SHP77 (cell line): Measurements from ENCODE around the gene CHURC1.

ENCODE experiments used
- DNase-seq, 2 experiments: peaks; one replicate each; lab custom pipeline; 2025; lab: John Stamatoyannopoulos, UW

The CHURC1 gene

DNA sequence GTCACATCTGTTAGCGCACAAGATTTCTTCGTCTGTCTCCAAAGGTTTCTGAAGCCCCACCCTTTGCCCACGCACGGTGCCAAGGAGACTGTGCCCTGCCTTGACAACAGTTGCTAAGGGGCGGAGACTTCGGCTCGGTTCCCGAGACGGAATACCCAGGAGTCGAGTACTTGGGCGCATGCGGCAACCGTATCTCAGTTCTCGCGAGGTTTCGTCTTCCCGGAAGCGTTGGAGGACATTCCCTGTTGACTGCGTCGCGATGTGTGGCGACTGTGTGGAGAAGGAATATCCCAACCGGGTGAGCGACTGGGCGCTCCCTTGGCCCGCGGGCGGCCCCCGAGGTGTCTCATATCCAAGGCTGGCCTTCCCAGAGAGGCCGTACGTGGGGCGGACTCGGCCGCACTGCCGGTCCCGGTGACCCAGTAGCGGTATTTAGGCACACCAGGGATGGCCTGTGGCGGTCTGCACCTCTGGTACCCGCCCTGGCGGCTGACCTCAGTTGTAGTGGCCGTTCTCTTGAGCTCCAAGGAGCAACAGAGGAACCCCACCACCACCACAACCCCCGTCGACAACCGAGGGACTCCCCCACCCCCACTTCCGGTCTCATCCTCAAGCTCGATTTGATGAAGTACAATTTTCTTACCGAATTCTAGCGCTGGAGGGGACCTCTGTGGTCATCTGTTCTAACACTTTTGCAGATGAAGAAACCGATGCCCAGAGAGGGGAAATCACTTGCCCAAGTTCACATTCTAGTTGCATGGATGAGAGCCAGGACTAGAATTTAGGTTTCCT is at the start of gene CHURC1:
Gene CHURC1, plus strand, starts transcription at position 219 of the 792 bp plus-strand sequence. Its CDS starts 41 bp downstream, at position 260.
- peak; percentile 98 to 99 for DNase-seq

DNA sequence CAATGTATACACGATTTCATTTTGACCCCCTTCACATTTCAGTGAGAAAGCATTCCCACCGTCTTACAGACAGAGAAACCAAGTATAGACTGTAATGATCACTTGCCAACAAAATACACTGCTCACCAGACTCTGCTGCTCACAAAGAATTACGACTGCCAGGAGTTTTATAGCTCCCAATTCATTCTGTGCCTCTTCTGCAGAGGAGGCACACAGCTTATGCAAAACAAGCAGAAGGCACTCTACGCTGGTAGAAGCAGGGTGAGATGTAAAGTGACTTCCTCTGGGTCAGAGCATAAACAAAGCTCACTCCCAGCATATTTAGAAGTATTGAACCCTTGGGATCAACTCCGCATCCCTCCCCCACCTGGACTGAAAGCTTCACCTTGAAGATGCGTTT is 49.1 kb upstream of the CHURC1 start:
- no peak for DNase-seq

DNA sequence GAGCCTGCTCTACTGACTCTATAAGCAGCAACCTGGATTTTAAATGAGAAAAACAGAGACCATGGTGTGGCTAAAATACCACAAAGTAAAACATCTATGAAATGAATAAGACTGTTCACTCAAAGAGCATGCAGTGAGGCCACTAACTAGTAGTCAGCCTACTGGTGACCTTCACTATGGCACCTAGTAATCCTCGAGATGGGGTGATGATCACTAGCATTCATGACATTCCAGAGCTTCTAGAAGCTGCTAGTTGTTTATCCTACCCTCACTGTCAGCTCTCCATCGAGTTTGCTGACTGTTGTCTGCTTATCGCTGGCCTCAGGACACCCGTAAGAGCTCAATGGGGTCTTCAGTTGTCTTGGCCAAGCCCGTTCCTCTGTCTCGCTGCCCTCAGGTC is 48.3 kb upstream of the CHURC1 start:
- no peak for DNase-seq

- no peak for DNase-seq
Measured at GRCh38 chr14:64867182-64867581, 47.1 kb upstream of the CHURC1 start.

DNA sequence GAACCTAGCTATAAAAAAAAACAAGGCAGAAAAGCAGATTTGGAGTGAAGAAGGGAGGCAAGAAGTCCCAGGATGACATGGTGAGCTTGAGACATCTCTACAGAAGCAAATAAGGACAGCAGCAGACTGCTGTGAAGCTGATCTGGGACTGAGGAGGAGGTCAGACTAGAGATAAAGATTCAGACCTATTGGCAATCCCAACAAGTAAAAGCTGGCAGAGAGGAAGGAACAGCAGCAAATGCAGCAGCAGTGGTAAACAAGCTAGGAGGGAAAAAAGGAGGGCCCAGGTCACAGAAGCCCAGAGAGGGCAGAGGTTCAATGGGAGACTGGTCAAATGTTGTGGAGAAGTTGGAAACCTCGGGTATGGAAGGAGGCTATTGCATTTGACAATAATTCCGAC is 45.9 kb upstream of the CHURC1 start:
- no peak for DNase-seq

DNA sequence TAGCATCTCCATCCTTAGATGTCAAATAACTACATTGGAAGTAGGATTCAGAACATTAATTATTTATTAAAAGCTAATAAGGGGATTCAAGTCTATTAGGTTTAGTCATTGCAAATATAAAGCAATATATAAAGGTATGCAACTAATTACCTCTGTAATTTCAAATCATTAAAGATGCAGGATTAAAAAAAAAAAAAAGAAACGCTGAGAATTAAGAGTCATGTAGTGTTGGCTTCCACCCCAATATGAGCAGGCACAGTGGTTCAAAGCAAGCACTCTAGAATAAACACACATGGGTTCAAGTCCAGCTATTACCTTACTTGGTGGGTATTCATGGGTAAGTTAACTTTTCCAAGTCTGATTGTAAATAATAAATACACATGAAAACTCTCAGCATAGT is 45.4 kb upstream of the CHURC1 start:
- no peak for DNase-seq

DNA sequence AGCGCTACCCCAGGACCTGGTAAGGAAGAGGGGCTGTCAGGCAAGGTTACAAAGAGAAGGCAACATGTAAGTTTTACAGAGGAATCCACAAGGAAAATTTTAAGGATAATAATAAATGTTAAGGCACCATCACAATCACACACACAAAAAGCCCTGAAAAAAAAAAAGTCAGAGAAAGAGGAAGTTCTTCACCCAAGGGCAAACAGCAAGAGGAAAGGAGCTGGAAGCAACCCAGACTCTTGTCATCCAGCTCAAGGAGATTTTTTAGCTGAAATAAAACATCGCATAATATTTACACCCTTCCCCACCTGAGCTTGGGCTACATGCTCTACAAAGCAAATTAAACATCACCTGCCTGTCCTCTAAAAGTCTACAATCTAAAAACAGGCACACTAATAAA is 44.1 kb upstream of the CHURC1 start:
- DNase-seq, result no peak

GRCh38 chr14:64871344-64871743 is 42.9 kb upstream of the CHURC1 start:
- DNase-seq, result no peak

DNA sequence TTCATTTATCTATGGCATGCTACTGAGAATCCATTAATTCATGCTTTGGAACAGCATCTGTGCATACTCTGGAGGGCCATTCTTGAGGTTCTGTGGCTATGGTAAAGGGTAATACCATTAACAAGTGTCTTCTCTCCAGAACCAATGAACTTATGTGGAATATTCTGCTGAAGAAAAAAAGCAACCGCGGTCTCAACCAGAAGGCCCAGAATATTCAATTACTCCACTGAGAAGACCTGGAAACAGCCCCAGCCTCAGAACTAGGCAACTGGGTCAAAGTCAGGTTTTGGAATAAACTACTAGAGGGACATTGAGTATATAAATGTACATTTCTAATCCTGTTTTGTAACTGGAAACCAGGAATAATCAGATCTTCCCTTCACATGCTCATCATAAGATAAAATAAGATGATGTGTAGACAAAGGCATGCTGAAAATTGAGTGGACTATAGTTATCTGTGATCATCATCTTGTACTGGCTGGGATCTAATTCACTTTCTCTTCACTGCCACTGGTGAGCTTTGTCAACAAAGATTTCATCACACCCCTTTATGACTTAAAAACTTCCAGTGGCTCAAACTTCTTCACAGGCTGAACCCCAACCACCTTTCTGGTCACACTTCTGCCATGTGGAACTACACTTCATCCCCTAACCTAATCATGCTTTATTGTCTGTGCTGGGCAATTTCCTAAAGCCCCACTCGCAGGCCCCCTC is 40.6 kb upstream of the CHURC1 start:
- no peak for DNase-seq

DNA sequence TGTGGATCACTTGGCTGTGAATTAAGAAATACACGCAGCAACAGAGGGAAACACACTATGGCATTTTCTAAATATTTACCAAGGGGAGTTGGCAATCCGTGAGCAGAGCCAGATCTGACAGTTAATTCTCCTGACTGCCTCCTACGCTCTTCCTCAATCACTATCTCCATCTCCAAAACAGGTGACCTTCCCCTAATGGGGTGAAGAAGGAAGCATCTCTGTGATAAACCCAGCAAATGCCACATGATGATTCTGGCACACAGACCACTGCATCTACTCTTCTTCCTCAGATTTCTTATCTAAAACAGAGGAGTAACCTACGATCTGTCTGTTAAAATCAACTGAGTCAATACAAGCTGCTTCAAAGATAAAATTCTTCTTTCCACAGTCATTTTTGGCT is 38.9 kb upstream of the CHURC1 start:
- no peak for DNase-seq

- no peak for DNase-seq
Measured at GRCh38 chr14:64877846-64878245, 36.4 kb upstream of the CHURC1 start.

- DNase-seq, result peak; percentile 29 to 38
Measured at GRCh38 chr14:64878837-64879634, 35.2 kb upstream of the CHURC1 start.

DNA sequence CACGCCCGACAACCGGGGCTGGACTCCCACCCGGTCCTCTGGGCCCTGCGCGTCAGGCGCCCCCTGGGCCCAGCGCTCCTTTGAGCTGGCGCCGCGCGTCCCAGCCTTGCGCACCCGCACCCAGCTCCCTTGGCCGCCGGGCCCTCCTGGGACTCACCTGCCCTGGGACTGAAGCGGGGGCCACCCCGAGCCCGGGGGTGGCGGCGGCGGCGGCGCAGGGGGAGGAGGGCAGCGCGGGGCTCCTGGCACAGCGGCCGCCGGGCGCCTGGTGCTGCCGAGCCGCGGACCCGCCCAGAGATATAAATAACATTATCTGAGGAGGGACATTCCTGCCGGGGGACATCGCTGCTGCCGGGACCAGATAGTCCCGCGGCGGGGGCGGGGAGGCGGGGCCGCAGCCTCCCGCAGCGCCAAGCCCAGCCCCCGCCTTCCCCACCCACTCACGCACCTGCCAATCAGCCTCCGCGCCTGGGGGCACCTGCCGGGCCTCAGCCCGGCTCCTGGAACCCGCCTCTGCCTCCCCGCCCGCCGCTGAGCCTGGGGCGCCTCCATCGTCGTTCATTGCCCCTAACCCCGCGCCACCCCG is 34.5 kb upstream of the CHURC1 start, which contains the start of gene SPTB:
Gene SPTB, minus strand, starts transcription at position 273 of the 586 bp plus-strand sequence. CDS start 56,813 bp downstream, outside the sequence.
- peak; percentile 71 to 86 for DNase-seq

GRCh38 chr14:64880221-64881121 is 33.8 kb upstream of the CHURC1 start:
- DNase-seq, result peak; percentile 62 to 67

DNA sequence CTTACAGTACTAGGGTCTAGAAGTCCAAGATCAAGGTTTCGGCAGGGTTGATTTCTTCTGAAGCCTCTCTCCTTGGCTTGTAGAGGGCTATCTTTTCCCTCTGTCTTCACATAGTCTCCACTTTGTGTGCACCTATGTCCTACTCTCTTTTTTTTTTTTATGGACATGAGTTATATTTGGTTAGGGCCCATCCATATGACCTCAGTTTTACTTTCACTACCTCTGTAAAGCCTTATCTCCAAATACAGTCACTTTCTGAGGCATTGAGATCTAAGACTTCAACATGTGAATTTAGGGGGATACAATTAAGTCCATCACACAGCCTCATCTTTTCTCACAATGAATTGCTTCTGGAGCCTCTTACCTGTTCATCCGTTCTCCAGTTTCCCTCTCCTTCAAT is 28.7 kb upstream of the CHURC1 start:
- no peak for DNase-seq

DNA sequence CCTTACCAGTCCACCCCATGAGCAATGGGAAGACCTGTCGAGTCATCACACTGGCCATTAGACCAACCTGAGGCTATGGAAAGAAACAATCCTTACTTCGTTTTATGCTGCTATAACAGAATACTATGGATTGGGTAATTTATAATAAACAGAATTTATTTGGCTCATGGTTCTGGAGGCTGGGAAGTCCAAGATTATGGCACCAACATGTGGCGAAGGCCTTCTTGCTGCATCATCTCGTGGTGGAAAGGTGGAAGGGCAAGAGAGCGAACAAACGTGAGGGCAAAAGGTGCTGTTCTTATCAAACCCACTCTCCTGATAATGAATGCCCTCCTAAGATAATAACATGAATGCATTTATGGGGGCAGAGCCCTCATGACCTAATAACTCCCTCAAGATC is 24.9 kb upstream of the CHURC1 start:
- DNase-seq, result no peak

DNA sequence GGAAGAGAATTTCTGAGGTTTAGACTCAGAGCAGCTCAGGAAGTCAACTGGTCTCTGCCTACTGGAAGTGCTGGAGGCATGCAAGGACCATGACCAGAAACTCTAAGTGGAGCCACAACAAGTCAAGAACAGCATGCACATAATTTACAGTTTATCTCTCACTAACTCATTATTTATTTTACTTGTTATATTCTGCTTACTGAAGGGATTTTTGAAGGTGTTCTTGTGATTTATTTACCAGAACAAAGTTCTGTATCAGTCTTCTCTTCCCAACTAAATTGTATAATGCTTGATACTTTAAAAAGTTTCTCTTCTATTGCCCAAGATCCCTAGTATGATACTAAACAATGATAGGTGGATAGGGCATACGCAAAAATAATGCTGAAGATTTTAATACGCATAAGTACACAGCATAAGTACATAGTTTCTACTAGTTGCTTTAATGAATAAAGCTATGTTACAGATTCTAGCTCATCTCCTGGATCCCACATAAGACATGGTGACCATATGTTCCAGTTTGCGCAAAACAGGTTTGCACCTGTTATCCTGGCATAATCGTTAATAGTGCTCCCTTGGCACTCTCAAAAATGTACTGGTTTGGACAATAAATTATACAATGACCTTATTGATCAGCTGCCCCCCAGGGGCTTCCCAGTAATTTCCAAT is 22.9 kb upstream of the CHURC1 start:
- DNase-seq, result peak in 1 of 2 experiments; percentile 16

- peak; percentile 51 to 68 for DNase-seq
Measured at GRCh38 chr14:64891839-64892375, 22.3 kb upstream of the CHURC1 start.

DNA sequence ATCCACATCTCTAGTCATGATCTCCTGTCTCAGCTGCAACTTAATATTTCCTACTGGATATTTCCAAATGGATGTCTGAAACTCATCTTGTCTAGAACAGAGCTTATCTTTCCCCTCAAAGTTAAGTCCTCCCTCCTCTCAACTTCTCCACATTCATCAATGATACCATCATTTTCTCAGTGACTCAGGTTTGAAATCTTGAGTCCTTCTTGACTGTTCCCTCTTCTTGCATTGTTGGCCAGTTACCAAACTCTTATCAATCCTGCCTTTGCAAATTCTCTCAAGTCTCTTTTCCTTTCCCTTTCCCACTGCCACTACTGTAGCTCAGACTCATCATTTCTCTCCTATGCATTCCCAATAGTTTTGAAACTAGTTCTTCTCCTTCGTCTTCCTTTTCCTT is 14.3 kb upstream of the CHURC1 start:
- no peak for DNase-seq

GRCh38 chr14:64906022-64906421 is 8.2 kb upstream of the CHURC1 start:
- DNase-seq, result no peak
